Transverse colon (tissue), 3 donors: ENCODE results near the gene BFSP2.

Experiments used
- CTCF ChIP-seq, 5 experiments: fragments of 200-600 bp in 3 of 5; fragments of 450-650 bp in 2 of 5; sonication (generic) in 3 of 5; IDR thresholded peaks; 1 replicate in 2 of 5; 2 replicates in 3 of 5; pipeline ENCODE4 v1.5.1; 2016 to 2017; ENCODE audit warnings: antibody characterized with exemption in 5 of 5, inconsistent platforms in 3 of 5, mild to moderate bottlenecking in 2 of 5, moderate library complexity in 1 of 5
- EP300 ChIP-seq: sonication (generic); formaldehyde crosslinking; IDR thresholded peaks from one replicate; pipeline ENCODE4 v1.6.1; 2017; ENCODE audit warnings: antibody characterized with exemption, low read depth

DNA sequence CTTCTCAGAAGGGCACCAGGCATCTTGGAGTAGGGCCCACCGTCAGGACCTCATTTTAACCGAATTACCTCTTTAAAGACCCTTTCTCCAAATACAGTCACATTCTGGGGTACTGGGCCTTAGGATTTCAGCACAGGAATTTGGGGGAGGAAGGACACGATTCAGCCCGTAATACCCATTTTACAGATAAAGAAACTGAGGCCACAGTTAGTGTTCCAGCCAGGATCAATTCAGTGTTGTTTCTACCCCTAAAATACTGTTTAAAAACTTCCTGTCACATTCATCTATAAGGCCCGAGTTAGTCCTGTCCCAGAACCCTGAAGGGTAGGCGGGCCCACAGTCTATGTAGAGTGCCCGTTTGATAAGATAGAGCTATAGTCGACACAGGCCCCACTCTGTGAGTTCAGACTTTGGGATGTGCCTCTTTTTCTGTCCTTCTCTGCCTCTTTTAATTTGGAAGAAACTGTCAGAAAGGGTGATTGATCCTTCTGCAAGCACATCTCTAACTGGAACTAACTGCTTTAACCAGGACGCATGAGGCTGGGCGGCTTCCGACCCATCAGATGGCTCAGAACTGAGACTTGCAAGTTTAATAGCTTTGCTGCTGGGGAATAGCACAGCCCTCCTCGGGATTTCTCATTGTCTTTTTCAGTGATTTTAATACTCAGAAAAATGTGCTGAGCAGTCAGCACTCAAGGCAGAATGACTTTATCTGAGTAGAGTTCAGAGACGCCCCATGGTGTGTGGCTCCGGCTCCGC is 19.5 kb downstream of the BFSP2 start:
- no peak for TF ChIP-seq CTCF (IDR thresholded peaks at IDR 0.05)
- TF ChIP-seq EP300: no peak
